NCI-H1092 treated with DMSO at 0.1 percent for 48 hours (cell line): ENCODE measurements around the gene ADCY4.
"Not testable (repeated sequence)": the region's sequence is repeated elsewhere in the genome, so short reads cannot be mapped to it uniquely, and the experiment has no call there.

ENCODE experiments used
- DNase-seq: peaks from one replicate; lab custom pipeline; 2025; lab: John Stamatoyannopoulos, UW

Gene ADCY4

DNA sequence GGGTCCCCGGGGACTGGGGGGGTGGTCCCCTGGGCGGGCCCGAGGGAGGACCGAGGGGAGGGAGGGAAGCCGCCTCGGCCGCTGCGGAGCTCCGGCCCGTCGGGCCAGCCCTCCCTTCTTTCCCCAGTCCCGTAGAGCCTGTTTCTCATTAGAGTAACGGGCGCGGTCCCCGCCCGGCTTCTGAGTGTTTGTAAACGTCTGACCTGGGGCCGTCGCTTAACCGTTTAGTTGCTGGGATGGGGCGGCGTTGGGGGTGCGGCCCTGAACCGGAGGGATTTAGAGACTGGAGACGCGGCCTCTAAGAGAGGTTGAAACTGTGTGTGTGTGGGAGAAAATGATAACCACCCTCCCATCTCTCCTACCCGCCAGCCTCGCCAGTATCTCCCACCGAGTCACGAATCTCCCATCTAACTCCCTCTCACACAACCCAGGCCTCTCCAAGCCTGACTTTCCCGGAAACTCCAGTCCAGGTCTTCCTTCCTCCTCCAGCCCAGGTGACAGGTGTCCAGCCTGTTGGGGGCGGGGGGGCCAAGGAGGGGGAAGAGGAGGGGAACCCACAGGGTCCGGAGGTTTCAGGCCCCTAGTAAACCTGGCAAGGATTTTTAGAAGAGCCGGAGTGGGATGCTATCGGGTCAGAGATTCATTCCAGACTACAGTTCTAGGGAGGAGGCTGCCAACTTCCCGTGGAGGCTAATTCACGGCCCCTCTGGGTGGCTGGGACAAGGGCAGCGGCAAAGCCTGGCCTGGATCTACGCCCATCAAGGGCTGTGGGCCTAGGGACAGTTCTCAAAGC lies 32.0 kb upstream of the ADCY4 start:
- peak; percentile 97 for DNase-seq

DNA sequence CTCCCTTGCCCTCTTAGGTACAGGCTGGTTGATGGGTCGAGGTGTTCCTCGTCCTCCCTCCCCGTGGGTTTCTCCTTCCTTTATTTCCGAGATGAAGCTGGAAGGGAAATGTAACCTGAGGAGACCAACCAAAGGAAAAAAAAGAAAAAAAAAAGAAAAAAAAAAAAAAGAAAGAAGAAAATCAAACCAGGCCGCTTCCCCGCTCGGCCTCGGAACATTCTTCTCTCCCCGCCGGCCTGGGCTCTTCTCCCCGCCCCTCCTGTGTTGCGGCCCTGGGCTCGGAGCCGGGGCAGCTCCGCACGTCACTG lies 31.5 kb upstream of the ADCY4 start:
- DNase-seq = no peak

DNA sequence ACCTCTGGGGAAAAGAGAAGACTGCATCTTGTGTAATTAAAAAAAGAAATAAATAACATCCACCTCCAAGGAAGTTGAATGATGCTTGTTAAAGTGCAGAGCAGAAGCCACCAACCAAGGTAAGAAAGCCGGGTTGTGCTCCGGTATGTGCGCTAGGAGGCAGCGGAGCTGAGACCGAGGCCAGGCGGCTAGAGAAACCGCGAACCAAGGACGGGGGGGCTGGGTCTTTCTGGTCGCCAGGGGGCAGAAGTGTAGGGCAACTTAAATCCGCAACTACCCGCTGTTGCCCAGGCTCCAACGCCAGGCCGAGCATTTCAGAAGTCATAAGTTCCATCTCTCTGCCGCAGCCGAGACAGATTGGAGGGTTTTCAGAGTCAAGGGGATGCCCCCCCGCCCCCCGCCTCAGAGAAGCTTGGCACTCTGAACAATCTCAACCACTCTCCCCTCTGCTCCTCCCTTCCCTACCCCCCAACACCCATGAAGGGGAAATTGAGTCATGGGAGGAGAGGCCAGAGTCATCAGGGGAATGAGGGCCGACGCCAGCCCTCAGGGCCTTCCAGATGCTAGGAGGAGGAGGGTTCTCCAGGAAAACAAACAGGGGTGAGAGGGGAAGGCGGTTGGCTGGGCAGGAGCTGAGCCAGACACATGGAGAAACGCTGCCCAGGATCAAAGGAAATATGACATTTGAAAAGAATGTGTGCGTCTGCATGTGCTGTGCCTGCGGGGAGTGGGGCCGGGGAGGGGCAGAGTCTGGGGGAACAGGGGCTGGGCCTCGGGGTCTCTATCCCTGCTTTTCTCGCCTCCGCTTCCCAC lies 30.9 kb upstream of the ADCY4 start:
- peak; percentile 88 for DNase-seq

DNA sequence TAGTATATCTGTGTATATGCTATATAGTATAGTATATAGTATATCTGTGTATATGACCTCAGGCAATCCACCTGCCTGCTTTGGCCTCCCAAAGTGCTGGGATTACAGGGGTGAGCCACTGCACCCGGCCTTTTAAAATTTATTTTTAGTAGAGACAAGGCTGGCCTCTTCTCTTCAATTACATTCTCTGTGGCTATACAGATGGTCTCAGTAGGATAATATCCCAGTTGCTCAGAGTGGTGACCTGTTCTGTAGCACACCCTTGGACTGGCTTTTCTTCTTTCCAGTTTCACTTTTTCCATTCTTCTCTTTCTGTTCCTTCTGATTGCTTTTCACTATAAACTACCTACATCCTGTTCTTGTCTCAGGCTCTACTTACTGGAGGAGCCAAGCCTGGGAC lies 30.0 kb upstream of the ADCY4 start:
- DNase-seq = no peak

DNA sequence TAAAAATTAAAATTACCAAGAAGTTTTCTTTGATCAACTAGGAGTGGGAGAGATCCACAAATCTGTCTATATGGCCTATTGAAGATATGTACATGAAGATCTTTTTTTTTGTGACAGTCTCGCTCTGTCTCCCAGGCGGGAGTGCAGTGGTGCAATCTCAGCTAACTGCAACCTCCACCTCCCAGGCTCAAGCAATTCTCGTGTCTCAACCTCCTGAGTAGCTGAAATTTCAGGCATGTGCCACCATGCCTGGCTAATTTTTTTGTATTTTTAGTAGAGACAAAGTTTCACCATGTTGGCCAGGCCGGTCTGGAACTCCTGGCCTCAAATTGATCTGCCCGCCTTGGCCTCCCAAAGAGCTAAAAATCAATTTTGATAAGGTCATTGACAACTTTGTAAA lies 28.5 kb upstream of the ADCY4 start:
- no peak for DNase-seq

DNA sequence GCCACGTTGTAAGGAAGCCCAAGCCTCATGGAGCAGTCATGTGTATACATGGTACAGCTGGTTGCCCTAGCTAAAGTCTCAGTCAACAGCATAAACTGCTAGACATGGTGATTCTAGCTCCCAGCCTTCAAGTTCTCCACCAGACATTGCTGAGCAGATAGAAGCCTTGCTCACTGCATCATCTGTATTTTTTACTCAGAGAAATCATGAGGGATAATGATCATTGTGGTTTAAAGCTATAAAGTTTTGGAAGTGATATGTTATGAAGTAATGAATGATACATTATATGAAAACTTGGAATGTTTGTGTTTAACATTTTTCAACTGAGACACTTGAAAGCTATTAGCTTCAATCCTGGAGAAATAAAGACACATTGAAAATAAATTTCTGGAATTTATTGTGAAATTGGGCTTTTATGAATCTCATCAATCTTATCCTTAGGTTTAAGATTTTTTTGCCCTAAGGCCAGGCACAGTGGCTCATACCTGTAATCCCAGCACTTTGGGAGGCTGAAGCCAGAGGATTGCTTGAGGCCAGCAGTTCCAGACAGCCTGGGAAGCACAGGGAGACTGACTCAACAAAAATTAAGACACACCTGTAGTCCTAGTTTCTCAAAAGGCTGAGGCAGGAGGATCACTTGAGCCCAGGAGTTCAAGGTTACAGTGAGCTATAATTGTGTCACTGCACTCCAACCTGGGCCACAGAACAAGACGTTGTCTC lies 27.5 kb upstream of the ADCY4 start:
- no peak for DNase-seq

DNA sequence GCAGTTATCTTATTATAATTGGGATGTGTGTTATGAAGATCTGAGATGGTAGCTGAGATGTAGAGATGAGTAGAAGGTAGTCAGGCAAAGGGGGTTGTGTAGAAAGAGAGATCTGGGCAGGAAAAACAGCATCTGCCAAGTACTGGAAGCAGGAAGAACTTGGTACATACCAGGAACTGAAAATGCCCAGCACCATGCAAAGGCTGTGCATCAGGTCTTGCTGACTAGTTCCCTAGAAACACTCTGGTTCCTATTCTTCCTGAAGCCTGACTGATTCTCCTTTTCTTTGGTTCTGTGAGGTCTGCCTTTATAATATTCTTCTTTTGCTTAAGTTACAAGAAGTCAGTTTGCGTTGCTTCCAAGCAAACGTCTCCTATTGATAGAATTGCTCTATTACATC lies 26.5 kb upstream of the ADCY4 start:
- no peak for DNase-seq

DNA sequence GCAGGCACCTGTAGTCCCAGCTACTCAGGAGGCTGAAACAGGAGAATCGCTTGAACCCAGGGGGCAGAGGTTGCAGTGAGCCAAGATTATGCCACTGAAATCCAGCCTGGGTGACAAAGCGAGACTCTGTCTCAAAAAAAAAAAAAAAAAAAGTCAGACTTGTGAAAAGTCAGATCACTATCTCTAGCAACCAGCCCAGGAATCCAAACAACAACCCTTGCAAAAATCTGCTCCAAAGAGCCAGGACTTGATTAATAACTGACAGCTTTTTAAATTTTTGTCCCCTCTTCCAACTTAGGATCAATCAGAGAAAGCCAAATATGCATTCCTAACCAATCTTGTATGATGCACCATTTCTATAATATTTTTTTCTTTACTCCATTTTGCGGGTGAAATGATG lies 25.4 kb upstream of the ADCY4 start:
- no peak for DNase-seq

DNA sequence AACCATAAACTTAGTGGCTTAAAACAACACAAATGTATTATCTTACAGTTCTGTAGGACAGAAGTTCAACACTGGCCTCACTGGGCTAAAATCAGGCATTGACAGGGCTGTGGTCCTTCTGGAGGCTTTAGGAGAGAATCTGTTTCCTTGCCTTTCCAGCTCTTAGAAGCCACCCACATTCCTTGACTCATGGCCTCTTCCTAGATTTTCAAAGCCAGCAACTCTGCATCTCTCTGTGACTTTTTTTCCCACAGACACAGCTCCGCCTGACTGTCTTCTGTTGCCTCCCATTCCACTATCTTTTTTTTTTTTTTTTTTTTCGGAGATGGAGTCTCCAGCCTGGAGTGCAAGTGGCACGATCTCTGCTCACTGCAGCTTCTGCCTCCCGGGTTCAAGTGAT lies 21.3 kb upstream of the ADCY4 start:
- no peak for DNase-seq

DNA sequence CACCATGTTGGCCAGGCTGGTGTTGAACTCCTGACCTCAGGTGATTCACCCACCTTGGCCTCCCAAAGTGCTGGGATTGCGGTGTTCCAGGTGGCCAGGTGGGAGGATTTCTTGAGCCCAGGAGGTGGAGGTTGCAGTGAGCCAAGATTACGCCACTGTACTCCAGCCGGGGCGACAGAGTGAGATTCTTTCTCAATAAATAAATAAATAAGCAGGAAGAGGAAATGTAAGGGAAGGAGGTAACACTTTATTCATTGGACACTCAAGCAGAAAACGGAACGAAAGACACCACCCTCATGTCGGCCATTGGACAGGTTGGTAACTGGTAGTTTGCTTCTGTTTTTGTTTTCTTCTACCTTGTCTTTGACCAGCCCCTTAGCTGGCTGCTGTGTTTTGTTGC lies 20.1 kb upstream of the ADCY4 start:
- DNase-seq = no peak

DNA sequence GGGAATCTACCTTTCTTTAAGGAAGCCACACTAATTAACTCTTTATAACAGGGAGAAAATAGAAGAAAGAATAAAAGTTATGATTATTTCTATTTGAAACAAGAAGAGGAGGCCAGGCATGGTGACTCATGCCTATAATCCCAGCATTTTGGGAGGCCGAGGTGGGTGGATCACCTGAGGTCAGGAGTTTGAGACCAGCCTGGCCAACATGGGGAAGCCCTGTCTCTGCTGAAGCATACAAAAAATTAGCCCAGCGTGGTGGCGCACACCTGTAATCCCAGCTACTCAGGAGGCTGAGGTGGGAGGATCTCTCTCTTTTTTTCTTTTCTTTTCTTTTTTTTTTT lies 19.6 kb upstream of the ADCY4 start:
- not testable (repeated sequence) for DNase-seq

DNA sequence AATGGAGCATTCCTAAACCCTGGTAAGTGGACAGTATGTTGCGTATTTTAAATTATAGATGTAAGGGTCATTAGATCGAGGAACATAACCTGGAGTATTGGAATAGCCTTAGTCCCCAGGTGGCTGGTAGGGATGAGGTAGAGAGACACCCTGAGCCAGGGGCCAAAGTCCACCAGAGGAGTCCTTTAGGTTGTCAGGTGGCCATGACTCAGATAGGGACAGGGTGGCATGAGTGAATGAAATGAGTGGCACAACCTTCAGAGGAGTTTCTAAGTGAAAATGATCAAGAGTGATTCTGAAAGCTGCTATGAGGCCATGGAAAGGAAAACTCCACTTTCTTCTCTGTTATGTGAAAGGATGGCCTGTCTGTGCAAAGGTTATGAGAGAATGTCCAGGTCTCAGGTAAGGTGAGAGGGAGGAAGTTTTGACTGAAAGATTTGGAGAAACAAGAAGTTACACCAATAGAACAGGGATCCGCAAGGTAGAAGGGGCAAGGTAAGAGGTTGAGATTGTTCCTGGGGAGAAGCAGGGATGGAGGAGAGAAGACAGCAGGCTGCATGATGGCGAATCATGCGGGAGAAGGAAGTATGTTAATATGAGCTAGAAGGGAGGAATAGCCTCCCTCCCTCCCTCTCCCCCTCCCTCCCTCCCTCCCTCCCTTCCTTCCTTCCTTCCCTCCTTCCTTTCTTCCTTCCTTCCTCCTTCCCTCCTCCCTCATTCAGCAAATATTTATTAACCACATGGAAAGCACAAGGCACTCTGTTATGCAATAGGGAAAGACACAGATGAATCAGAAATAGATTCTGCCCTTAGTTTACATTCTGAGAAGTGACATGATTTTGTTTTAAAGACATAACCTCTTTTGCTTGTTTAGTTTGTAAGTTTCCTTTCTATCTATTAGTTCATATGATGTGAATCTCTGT lies 18.9 kb upstream of the ADCY4 start:
- no peak for DNase-seq

DNA sequence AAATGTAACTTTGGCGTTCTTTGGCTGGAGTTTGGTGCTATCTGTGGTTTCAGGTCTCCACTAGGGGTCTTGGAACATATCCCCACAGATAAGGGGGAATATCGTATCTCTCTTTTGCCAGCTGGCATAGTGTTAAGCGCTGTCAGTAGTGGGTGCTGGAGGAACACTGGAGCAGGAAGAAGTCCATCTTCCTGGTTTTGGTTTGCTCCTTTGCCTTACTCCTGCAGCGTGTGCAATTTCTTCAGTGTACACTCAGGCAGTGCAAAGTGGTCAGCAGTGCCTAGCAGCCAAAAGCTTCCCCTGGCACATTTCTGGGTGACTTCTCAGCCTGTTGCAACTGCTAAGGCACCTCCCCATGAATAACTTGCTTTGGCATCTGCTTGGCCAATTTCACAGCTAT lies 16.6 kb upstream of the ADCY4 start:
- no peak for DNase-seq

DNA sequence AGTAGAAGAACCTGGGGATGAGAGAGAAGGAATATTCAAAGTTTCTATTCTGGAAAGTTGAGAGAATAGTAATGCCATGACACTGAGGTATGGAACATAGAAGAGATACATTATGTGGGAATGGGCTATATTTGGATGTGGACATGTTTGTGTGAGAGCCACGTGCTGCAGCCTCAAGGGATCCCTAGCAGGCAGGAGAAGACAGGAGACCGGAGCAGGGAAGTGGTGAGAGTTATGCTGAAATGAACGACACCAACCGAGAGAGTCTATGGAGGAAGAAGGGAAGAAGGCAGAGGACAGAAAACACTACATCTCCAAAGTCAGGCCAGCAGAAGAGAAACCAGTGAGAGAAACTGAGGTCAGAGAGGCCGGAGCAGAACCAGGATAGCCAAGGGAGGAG lies 14.9 kb upstream of the ADCY4 start:
- DNase-seq = no peak

DNA sequence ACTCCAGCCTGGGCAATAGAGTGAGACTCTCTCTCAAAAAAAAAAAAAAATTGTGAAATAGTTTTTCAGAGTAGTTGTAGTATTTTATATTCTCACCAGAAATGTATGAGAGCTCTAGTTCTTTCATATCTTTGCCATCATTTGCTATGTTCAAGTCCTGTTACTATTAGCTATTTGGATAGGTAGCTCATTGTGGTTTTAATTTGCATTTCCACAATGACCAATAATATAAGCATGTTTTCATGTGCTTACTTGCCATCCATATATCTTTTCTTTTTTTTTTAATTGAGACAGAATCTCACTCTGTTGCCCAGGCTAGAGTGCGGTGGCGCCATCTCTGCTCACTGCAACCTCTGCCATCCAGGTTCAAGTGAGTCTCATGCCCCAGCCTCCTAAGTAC lies 13.3 kb upstream of the ADCY4 start:
- no peak for DNase-seq

DNA sequence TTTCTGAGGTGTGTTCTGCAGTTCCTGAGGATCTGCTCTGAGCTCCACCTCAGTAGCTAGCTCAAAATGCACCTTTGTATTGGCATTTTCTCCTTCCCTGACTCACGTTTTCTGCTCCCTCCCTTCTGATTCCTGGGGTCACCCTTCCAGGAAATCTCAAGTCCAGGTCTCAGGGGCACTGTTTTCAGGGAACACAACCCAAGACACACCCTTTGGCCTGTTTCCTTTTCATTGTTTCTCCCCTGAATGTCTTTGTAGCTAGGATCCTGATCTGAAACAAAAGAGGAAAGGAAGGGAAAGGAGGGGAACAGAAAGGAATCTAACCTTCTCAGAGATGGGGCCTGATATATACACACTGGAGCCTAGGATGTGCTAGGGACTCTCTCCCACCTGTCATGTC lies 12.3 kb upstream of the ADCY4 start:
- DNase-seq = no peak

DNA sequence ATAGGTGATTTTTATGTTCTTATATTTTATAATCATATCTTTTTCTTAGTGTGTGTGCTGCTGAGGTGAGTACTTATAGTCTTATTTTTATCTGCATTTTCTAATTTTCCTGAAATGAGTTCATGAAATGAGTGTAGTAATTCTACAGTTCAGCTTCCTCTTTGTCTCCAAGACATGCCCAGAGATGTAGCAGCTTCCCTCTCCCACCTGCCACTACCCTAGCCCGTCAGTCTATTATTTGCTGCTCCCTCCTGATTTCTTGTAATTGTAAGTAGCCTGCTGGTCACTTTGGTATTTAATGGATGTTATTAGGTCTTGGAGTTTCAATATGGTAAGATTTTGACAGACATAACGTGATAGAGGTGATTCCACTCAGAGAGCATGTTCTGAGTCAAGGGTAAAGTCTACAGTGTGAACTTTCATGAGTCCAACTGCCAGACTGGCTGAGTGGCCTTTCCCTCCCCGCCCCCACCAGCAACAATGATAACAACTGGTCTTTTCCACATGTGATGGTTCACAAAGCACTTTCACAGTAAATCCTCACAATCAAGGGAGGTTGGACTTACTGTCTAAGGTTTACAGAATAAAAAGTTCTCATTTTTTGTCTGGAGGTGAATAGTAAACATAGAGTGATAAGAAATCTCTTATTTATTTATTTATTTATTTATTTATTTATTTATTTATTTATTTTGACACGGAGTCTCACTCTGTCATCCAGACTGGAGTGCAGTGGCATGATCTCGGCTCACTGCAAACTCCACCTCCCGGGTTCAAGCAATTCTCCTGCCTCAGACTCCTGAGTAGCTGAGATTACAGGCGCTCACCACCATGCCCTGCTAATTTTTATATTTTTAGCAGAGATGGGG lies 9.2 kb upstream of the ADCY4 start:
- no peak for DNase-seq

DNA sequence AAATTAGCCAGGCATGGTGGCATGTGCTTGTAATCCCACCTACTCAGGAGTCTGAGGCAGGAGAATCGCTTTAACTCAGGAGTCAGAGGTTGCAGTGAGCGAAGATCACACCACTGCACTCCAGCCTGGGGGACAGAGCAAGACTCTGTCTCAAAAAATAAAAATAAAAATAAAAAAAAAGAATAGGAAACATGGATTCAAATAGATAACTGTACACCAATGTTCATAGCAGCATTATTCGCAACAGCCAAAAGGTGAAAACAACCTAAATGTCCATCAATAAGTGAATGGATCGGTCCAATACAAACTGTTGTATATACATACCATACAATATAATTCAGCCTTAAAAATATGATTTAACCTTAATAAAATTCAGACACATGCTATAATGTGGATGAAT lies 8.0 kb upstream of the ADCY4 start:
- no peak for DNase-seq

DNA sequence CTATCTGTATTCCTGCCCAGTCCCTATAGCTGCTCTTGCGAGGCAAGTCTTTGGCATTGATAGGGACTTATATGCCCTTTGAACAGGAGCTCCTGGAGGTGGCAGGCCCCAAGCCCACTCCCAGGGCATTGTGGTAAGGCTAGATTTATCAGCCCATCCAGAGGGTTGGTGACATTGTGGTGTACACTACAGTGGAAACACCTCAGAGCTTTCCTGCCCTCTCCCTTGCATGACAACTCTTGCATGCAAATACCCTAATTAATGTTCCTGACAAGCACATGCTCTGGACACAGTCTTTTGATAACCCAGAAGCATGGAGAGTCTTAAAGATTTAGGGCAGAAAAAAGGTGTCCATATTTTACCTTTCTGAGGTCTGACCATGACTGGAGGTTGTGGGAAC lies 5.7 kb upstream of the ADCY4 start:
- no peak for DNase-seq

DNA sequence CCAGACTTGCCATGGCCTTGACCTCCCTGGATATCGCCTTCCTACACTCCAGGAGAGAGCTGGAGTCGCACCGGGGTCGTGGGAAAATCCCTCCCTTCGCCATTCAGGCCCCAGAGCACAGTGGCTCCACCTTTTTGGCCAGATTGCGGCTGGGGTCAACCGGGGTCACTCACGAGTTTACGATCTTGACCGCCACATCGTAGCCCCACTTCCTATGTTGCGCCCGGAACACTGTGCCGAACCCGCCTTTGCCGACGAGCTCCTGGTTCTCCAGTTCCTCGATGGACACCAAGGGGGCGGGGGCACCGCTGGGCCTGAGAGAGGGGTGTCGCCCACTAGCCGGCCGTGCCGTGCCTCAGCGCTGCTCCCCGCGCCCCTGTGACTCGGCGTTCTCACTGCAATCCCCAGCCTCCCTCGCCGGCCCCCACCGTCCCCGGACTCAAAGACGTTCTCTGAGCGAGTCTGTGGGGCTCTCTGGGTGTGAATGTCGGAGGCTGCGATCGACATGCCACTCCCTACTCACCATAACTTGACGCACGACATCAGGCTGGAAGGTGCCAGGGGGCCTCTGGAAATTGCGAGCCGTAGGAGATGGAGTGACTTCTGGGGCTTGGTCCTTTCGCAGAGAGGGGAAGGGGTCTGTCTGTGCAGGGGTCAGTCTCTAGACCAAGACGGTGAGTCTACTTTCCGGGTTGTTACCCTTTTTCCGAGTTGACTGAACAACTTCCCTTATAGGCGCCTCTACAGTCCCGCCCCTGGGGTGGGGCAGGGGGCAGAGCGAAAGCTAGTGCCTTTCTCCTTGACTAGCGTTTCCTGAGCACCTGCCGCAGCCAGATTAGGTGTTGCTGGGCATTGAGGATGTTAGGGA lies 4.6 kb upstream of the ADCY4 start, which contains the start of gene RIPK3:
Gene RIPK3, minus strand, starts transcription at position 708 of the 868 bp plus-strand sequence. Its CDS starts 165 bp downstream, at position 543.
- DNase-seq = no peak
